HG03439 (cell line): Measurements from ENCODE around the gene TFB1M.
"Not testable (repeated sequence)": the region's sequence is repeated elsewhere in the genome, so short reads cannot be mapped to it uniquely, and the experiment has no call there.

Source experiments
- ATAC-seq: cut with Tn5 transposase; IDR thresholded peaks from one replicate; pipeline ENCODE4 v1.9.1; 2021; ENCODE audit warnings: mild to moderate bottlenecking, moderate library complexity; ENCODE audit not compliant: unreplicated experiment

Gene TFB1M

DNA sequence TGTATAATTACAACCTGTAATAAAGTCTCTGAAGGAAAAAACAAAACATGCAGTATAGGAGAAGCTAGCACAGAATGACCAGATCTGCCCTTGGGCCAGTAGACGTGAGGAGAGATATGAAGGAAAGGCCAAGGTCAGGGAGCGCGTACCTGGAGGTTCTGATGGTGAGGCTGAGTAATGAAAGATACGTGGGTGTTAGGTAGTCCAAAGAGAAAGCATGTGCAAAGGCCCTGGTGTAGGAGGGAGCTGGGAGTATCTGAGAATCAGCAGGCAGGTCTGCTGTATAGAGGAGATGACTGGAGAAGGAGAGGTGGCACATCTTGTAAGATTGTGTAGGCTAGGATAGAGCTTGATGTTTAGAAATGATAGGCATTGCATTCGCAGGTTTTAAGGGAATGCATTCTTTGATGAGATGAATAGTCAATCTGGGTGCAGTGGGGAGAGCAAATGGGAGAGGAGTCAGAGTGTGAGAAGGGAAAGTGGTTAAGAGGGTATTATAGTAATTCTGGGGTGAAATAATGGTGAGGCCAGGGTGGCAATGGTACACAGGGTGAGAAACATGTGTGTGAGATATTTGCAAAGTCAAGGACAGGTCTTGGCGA is 15.9 kb upstream of the TFB1M start:
- no peak for ATAC-seq

- ATAC-seq = no peak
These were observed 15.3 kb upstream of the TFB1M start for GRCh38 chr6:155329460-155330132.

DNA sequence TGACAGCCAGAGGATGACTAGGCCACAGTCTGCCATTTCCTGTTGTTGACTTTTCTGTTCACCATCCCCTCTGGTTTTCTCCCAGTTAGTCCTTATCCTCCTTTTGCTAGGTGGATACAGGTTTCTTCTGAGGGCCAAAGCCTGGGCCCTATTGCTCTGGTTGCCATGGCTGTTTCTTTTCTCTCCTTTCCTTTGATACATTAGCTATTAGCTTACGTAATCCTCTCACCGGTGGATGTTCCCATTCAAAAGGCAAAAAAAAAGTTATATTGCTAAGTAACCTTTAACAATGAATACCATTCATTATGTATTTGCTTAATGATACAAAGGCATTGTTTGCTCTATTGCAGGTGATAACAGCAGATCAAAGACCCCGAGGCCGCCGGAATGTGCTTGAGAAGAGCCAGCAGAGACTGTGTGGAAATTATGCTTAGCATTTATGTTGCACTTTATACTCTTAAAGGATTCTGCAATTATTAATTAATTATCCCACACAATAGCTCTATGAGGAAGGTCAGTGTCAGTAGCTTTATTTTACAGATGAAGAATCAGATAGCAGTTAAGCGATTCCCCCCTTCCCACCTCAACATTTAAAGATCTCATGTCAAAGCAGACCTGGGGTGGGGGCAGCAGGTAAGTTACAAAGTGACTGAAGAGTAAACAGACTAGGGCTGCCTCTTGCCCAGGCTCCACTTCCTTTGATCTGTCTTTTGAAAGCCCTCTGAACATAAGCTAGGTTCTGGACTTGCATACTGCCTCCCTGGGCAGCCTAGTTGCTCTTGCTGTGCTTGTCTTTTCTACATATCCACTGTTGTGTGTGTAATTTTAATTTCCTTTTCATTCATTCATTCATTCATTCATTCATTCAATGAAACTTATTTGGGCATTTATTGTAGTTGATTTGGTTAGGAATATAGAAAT is 14.5 kb upstream of the TFB1M start:
- no peak for ATAC-seq

- ATAC-seq = no peak
These were observed 13.8 kb upstream of the TFB1M start for GRCh38 chr6:155328074-155328538.

- ATAC-seq = peak; percentile 63
These were observed 13.2 kb upstream of the TFB1M start for GRCh38 chr6:155327326-155328073.

GRCh38 chr6:155325700-155326516 is 11.6 kb upstream of the TFB1M start:
- ATAC-seq = no peak

DNA sequence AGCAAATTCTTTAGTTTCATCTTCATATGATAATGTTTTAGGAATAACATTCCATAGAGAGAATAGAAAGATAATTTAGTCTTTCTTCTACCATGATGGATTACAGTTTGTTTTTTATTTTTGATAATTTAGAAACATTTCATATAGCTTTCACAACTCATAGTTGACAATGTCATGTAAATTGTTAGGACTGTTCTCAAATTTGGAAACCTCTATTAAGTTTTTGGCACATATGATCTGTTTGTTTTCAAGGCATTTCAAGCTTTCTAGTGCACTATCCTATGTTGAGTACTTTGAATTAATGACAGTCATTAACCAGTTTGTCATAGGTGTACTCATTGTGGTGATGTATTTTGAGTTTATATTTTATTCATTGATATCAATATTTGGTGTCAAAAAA is 10.7 kb upstream of the TFB1M start:
- ATAC-seq = no peak

DNA sequence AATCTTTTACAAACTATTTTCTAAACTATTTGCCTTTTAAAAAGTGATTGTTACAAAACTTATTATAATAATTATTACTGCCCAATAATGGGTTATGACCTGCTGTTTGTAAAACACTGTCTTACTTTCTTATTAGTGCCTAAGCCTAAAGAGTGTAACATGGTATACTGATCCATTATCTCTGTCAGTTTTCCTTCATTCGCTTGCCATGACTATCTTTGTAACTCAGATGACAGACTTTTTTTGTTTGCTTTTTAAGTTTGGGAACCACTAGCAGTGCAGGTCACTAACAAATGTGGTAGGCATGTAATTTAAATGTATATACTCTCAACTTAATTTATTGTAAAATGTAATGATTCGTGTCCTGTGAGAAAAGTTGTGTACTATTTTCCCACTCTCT is 9.9 kb upstream of the TFB1M start:
- ATAC-seq = no peak

DNA sequence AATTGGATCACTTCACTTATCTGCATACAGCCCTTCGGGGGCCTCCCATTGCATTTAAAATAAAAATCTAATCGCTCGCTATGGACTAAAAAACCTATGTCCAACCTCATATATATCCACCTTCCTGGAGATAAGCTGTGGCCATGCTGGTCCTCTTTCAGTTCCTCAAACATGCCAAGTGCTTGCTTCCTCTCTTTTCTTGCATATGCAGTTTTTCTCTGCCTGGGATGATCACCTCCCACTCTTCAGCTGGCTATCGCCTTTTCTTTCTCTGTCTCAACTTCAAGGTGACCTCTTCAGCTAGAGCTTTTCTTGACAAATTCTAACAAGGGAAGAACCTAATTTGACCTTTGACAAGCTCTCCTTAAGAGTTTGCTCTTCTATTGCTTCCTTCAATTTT is 5.6 kb upstream of the TFB1M start:
- no peak for ATAC-seq

GRCh38 chr6:155317186-155317585 is 2.9 kb upstream of the TFB1M start:
- no peak for ATAC-seq

GRCh38 chr6:155316419-155316818 is 2.1 kb upstream of the TFB1M start:
- ATAC-seq = no peak

DNA sequence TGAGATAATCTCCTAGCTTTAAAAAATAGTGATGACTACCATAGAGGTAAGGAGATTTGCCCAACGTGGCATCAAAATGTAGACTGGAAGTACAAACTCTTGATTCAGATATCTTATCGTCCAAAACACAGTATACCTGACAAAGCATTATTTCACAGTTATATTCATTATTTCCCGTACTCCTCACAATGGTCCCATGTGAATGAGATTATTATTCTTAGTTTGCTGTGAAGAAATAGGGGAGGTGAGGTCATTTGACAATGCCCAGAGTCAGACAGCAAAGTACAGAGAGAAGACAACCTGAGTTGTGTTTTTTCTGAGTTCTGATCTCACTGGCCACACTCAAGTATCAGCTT is 1.2 kb upstream of the TFB1M start:
- ATAC-seq = no peak

- ATAC-seq = peak; percentile 63
These were observed 660 bp upstream of the TFB1M start for GRCh38 chr6:155314773-155315515.

- ATAC-seq = peak; percentile 17
These were observed 637 bp downstream of the TFB1M start for GRCh38 chr6:155313602-155314091.

DNA sequence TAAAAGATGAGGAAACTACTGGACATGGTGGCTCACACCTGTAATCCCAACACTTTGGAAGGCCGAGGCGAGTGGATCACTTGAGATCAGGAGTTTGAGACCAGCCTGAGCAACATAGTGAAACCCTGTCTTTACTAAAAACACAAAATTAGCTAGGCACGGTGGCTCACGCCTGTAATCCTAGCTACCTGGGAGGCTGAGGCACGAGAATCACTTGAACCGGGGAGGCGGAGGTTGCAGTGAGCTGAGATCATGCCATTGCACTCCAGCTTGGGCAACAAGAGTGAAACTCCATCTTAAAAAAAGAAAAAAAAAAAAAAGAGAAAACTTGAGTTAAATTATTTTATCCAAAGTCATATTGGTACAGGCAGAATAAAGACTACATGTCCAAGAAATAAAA is 1.3 kb downstream of the TFB1M start:
- ATAC-seq = not testable (repeated sequence)

DNA sequence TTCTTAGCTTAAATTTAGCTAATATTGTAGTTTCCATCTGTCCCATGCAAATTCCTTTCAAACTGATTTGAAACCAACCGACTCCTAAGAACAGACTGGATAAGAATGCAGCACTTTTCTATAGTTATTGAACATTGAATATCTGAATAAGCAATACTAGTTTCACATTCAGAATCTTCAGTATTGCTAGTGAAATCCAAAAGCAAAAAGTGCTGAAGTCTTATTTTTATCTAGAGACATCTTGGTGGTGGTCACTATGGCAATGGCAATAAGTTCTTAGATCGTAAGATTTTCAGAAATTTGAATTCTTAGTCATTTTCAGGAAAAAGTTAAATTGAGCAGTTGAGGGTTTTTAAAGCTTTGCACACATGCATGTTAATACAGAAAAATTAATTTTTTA is 2.7 kb downstream of the TFB1M start:
- ATAC-seq = no peak

- no peak for ATAC-seq
These were observed 3.2 kb downstream of the TFB1M start for GRCh38 chr6:155311086-155311485.

DNA sequence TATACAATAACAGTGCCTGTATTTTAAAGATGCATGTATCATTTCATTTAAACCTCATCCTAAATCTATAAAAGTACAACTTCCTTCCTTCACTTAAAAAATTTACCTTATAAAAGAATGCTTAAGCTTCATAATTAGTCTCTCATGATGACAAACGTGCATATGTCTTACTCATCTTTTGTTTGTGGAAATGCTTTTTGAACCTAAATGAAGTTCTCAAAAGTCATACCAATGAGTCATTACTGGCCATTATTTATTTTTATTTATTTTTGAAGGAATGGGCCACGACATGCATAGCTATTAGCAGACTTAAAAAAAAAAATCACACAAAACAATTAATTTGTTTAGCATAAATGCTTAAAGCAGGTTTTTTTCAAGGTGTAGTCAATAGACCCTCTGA is 3.7 kb downstream of the TFB1M start:
- ATAC-seq = no peak

DNA sequence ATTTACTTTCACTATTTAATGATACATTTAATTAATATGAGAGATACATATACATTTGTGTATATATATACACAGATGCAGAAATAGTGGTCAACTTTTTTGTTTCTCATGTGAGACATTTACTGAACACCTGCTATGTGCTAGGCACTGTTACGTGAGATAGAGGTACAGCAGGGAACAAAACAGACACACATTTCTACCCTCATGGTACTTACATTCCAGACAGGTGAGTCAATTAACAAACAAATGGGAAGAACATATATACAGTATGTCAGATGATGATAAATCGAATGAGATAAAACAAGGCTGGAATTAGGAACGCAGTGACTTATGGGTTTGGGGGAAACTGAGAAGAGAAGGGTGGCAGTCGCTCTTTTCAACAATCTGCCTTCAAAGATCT is 5.1 kb downstream of the TFB1M start:
- ATAC-seq = no peak
